ENCODE results near the gene SKIC2.
"Not testable (repeated sequence)": the region's sequence is repeated elsewhere in the genome, so short reads cannot be mapped to it uniquely, and the experiment has no call there.

The SKIC2 gene

GRCh38 chr6:31958741-31959739, at the start of gene SKIC2, which contains the start of gene NELFE:
SKIC2 (plus strand) TSS chr6:31959175; CDS start chr6:31959193, 18 bp downstream.
NELFE (minus strand) TSS chr6:31958971; CDS start chr6:31958446, 525 bp downstream.
- DNase-seq (ENCODE audit: low read depth) = peak; percentile 98

- not testable (repeated sequence) for DNase-seq (ENCODE audit: low read depth)
Observed at GRCh38 chr6:31909298-31909697, 49.7 kb upstream of the SKIC2 start.

GRCh38 chr6:31911826-31912585, 47.0 kb upstream of the SKIC2 start:
- no peak for DNase-seq (ENCODE audit: low read depth)

GRCh38 chr6:31915351-31915750, 43.6 kb upstream of the SKIC2 start:
- DNase-seq (ENCODE audit: low read depth) = no peak

GRCh38 chr6:31915756-31916155, 43.2 kb upstream of the SKIC2 start:
- no peak for DNase-seq (ENCODE audit: low read depth)

GRCh38 chr6:31918069-31918720, 40.8 kb upstream of the SKIC2 start:
- no peak for DNase-seq (ENCODE audit: low read depth)

- DNase-seq (ENCODE audit: low read depth) = no peak
Observed at GRCh38 chr6:31919624-31920303, 39.2 kb upstream of the SKIC2 start.

- no peak for DNase-seq (ENCODE audit: low read depth)
Observed at GRCh38 chr6:31920811-31921210, 38.2 kb upstream of the SKIC2 start.

- no peak for DNase-seq (ENCODE audit: low read depth)
Observed at GRCh38 chr6:31922942-31923341, 36.0 kb upstream of the SKIC2 start.

GRCh38 chr6:31927242-31927862, 31.6 kb upstream of the SKIC2 start, which contains the start of gene C2:
C2 (plus strand) TSS chr6:31927717; CDS start chr6:31927753, 36 bp downstream.
- DNase-seq (ENCODE audit: low read depth) = no peak

- no peak for DNase-seq (ENCODE audit: low read depth)
Observed at GRCh38 chr6:31927863-31928671, 30.9 kb upstream of the SKIC2 start.

- no peak for DNase-seq (ENCODE audit: low read depth)
Observed at GRCh38 chr6:31928672-31928939, 30.4 kb upstream of the SKIC2 start.

GRCh38 chr6:31930962-31931361, 28.0 kb upstream of the SKIC2 start:
- no peak for DNase-seq (ENCODE audit: low read depth)

- not testable (repeated sequence) for DNase-seq (ENCODE audit: low read depth)
Observed at GRCh38 chr6:31932137-31932536, 26.8 kb upstream of the SKIC2 start.

- DNase-seq (ENCODE audit: low read depth) = no peak
Observed at GRCh38 chr6:31933537-31933936, 25.4 kb upstream of the SKIC2 start.

- no peak for DNase-seq (ENCODE audit: low read depth)
Observed at GRCh38 chr6:31935021-31935420, 24.0 kb upstream of the SKIC2 start.

- DNase-seq (ENCODE audit: low read depth) = no peak
Observed at GRCh38 chr6:31935823-31936222, 23.2 kb upstream of the SKIC2 start.

- DNase-seq (ENCODE audit: low read depth) = no peak
Observed at GRCh38 chr6:31940256-31940664, 18.7 kb upstream of the SKIC2 start.

GRCh38 chr6:31943742-31944141, 15.2 kb upstream of the SKIC2 start:
- DNase-seq (ENCODE audit: low read depth) = no peak

GRCh38 chr6:31945154-31945506, 13.8 kb upstream of the SKIC2 start:
- DNase-seq (ENCODE audit: low read depth) = no peak
